ENCODE data around the gene CMTM7. TPM values are rescaled to one million over a fixed set of nuclear protein-coding genes. Genes with fewer than 3 reads are reported as not detected.

CMTM7 gene
- total and polyA plus RNA-seq, 2 of the 8 experiments (the other 6 are each of a cell fraction or from before 2014, with no cell fraction given): 33.3 to 65.8 TPM

- Histone ChIP-seq H4K5ac (ENCODE audit: insufficient read length, low read depth, low read length) (no peak overlapping the region), H3K4me2 (ENCODE audit: insufficient read depth in 1 of 2, low read depth in 2 of 2, low read length in 2 of 2) (no peak overlapping the region), H2BK20ac (ENCODE audit: low read length) (no peak overlapping the region), H2BK5ac (ENCODE audit: low read depth, low read length) (no peak overlapping the region), H3K14ac (ENCODE audit: insufficient read length) (no peak overlapping the region), H2BK120ac (replicated peaks; ENCODE audit: low read depth, low read length) (no peak overlapping the region), H3K18ac (ENCODE audit: extremely low read depth, low read length) (no peak overlapping the region), H3K4me3 (ENCODE audit: extremely low read depth in 1 of 4, insufficient read depth in 2 of 4, low read depth in 3 of 4, low read length in 4 of 4) (no peak overlapping the region), H2BK15ac (ENCODE audit: low read length) (no peak overlapping the region), H3K4ac (replicated peaks; ENCODE audit: insufficient read length, low read depth, low read length) (no peak overlapping the region), H3K79me1 (ENCODE audit: low read depth, low read length) (no peaks in the 10 kb centered on the region), H3K27ac (ENCODE audit: low read depth, low read length) (no peak overlapping the region), H4K91ac (replicated peaks; ENCODE audit: insufficient read length, low read length) (no peak overlapping the region), H3K4me1 (replicated peaks in 1 of 4; ENCODE audit: control insufficient read depth in 3 of 4, insufficient read depth in 4 of 4, low read length in 3 of 4) (no peaks in the 10 kb centered on the region), H4K20me1 (replicated peaks in 1 of 2; ENCODE audit: control insufficient read depth in 1 of 2, insufficient read depth in 2 of 2, low read length in 2 of 2) (peaks cover 0 to 4% of the 10 kb centered on the region in 2 experiments), H3K27me3 (replicated peaks in 1 of 4; ENCODE audit: control insufficient read depth in 3 of 4, extremely low read depth in 1 of 4, insufficient read depth in 3 of 4, low read length in 3 of 4) (no peaks in the 10 kb centered on the region), H2AK5ac (ENCODE audit: low read depth, low read length) (no peak overlapping the region), H3K9me3 (ENCODE audit: insufficient read depth in 2 of 2, low read depth in 1 of 2, low read length in 1 of 2) (no peaks in the 10 kb centered on the region), H3K23me2 (ENCODE audit: low read depth, low read length) (no peaks in the 10 kb centered on the region), H2AFZ (ENCODE audit: low read length) (no peak overlapping the region), H3K79me2 (ENCODE audit: control insufficient read depth in 1 of 2, insufficient read depth in 2 of 2, low read length in 2 of 2) (peaks cover 0 to 5% of the 10 kb centered on the region in 2 experiments; a peak in 1 of 4 replicates), H3K36me3 (ENCODE audit: control insufficient read depth in 2 of 4, insufficient read depth in 4 of 4, low read length in 3 of 4) (peaks cover 0 to 7% (median 3%) of the 10 kb centered on the region in 4 experiments; a peak in 2 of 8 replicates), H3K9ac (replicated peaks in 1 of 4; ENCODE audit: extremely low read depth in 1 of 4, low read depth in 3 of 4, low read length in 3 of 4) (no peak overlapping the region), H2BK12ac (ENCODE audit: low read depth, low read length) (no peak overlapping the region), H4K8ac (ENCODE audit: extremely low read depth, insufficient read depth, low read length) (no peak overlapping the region), H3K56ac (replicated peaks; ENCODE audit: insufficient read length, low read depth, low read length) (no peak overlapping the region), H3K23ac (ENCODE audit: insufficient read length) (no peak overlapping the region)
- ChIA-PET POLR2A (ENCODE audit: partially characterized antibody) (no interaction called here), CTCF (ENCODE audit: partially characterized antibody) (interaction anchor here (0.7 to 1.3 kb wide), 5 partner anchors 12 to 114 kb away, joined by 3 to 4 read pairs (median 3); no protein-coding TSS in a partner anchor)
- FAIRE-seq (no peak), DNase-seq (ENCODE audit: low read depth in 1 of 2, low spot score in 2 of 2) (no peak)
- 90% methylated on average over 3 of the region's 3 CpGs; no CpG with 5 or more reads in 1 of the 2 experiments for WGBS, 2 experiments (ENCODE audit: extremely low coverage in 1 of 2, insufficient coverage in 1 of 2, insufficient read length in 1 of 2, insufficient replicate concordance in 2 of 2, low coverage in 1 of 2, low lambda C conversion rate in 2 of 2, missing lambda C conversion rate in 1 of 2)
- no peak for TF ChIP-seq CBX8 (IDR thresholded peaks at IDR 0.05; ENCODE audit: borderline replicate concordance, low read depth, low read length)
- no peak for TF ChIP-seq BCL11A (IDR thresholded peaks at IDR 0.05; ENCODE audit: low read depth in 2 of 2, low read length in 2 of 2)
- TF ChIP-seq POLR2AphosphoS5 (IDR thresholded peaks at IDR 0.05; ENCODE audit: low read depth, low read length): no peak
- TF ChIP-seq RNF2 (IDR thresholded peaks at IDR 0.05; ENCODE audit: borderline replicate concordance, low read depth, low read length, missing control alignments, poor library complexity, severe bottlenecking): no peak
- no peak for TF ChIP-seq HDAC6 (IDR thresholded peaks at IDR 0.05; ENCODE audit: low read depth, low read length)
- TF ChIP-seq TBP (IDR thresholded peaks at IDR 0.05; ENCODE audit: low read depth, low read length): no peak
- TF ChIP-seq SIX5 (IDR thresholded peaks at IDR 0.05; ENCODE audit: low read depth, low read length): no peak
- TF ChIP-seq NRF1 (IDR thresholded peaks at IDR 0.05; ENCODE audit: low read depth, low read length): no peak
- TF ChIP-seq CREB1 (IDR thresholded peaks at IDR 0.05): no peak
- TF ChIP-seq RAD21 (IDR thresholded peaks at IDR 0.05 in 1 of 2, conservative IDR thresholded peaks at IDR 0.05 in 1 of 2; ENCODE audit: low read depth in 2 of 2, low read length in 2 of 2): no peak
- no peak for TF ChIP-seq ASH2L (IDR thresholded peaks at IDR 0.05; ENCODE audit: low read length)
- TF ChIP-seq EGR1 (IDR thresholded peaks at IDR 0.05; ENCODE audit: borderline replicate concordance, low read depth, low read length): no peak
- no peak for TF ChIP-seq BACH1 (IDR thresholded peaks at IDR 0.05; ENCODE audit: low read length)
- TF ChIP-seq MAFK (IDR thresholded peaks at IDR 0.05; ENCODE audit: low read depth, low read length): no peak
- no peak for TF ChIP-seq SP2 (IDR thresholded peaks at IDR 0.05; ENCODE audit: low read length)
These were observed 96.9 kb downstream of the CMTM7 start for GRCh38 chr3:32488474-32489008.
